IPS-NIHi7 (cell line): ENCODE results near the gene PTPRR.
"Not testable (repeated sequence)": the region's sequence is repeated elsewhere in the genome, so short reads cannot be mapped to it uniquely, and the experiment has no call there.

Source experiments
- DNase-seq: peaks from one replicate; pipeline ENCODE4 v3.0.0; 2012; ENCODE audit warnings: mixed read lengths; ENCODE audit errors: extremely low spot score

The PTPRR gene

DNA sequence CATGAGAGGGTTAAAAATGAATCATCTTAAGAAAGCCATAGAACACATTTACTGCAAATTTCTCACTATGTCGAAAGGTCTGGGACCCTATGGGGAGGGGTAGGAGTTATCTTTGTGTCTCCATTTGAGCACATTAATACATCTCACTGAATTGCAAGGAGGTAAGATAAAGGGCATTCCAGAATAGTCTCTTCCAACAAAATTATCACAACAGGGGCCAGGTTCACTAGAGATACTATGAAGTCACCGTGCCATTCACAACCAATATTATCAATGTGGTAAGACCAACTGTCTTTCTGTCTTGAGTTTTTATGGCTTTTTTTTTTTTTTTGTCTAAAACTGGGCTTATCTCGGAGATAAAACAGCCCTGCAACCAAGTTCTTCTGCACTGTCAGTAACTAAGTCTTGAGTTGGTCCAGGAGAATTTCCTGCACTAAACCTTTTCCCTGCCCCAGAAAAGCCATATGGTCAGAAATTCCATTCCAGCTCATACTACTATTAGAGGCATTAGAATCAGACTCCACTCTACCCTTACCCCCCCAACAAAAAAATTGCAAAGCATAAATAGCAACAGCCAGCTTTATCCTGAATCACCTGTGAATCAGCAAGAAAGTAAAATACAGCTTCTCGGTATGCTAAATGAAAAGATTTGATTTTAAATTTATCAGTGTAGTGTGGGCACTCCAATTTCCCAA is 79.7 kb downstream of the PTPRR start:
- no peak for DNase-seq

DNA sequence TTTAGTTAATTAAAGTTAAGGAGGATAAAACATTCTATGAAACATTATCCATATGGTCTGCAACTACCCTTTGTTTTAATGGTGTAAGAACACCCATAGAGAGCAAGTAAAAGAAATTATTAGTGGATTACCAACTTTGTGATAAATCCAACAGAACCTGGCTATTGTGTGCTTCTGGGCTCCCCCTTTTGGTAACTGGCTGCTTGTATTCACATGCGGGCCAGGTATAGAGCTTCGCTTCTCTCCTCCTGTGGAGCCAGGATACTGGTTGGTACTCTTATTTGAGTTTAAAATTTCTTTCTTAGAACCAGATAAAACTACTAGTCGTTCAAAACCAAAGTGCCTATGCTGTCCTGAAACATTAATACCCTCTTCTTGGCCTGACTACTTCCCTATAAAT is 81.0 kb downstream of the PTPRR start:
- DNase-seq = peak; percentile 31

DNA sequence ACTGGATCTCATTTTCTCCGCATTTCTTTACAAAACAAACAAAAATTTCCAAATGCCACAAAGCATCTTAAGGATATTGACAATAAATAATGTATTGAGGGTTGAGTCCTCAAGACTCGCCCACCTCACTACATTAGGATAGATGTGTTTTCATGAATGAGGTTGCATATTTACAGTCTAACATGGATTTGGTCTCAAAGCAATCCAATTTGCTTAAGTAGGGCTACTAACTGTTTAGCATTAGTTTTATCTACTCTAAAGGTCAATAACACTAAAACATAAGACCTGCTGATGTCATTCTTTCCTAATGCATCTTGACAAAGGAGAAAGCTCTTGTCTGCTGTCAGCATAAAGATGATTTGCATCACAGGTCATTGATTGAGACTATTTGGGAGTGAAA is 82.4 kb downstream of the PTPRR start:
- DNase-seq = no peak

DNA sequence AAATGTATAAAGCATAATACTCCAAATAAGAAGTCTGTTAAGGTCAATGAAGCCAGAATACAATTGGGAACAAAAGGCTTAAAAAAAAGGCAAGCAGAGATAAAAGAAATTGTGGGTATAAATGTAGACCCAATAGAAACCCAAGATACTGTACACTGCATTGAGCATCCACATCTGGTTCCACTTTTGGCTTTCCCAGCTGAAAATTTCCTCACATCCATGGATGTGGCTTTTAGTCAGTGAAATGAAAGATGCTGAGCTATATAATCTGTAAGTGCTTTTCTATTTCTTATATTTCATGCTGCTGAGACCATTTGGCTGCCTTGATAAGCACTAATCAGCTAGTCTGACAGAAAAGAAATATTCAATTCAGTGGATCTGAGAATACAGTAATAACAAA is 83.5 kb downstream of the PTPRR start:
- DNase-seq = no peak

DNA sequence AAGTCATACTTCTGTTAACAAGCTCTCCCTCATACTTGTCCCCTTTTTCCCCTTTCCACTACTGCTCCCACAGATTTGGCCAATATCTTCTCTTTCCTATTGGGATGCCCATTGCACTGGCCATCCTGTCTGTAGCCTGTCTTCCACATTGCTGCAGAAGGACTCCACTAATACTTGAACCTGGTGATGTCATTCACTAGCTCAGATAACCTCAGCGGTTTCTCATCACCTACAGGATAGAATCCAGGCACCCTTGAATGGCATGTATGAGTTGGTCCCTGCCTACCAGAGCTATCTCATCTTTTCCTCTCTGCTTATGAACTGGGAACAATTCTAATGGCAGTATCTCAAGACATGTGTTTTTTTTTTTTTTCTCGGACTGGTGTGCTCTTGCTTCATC is 84.6 kb downstream of the PTPRR start:
- DNase-seq = no peak

DNA sequence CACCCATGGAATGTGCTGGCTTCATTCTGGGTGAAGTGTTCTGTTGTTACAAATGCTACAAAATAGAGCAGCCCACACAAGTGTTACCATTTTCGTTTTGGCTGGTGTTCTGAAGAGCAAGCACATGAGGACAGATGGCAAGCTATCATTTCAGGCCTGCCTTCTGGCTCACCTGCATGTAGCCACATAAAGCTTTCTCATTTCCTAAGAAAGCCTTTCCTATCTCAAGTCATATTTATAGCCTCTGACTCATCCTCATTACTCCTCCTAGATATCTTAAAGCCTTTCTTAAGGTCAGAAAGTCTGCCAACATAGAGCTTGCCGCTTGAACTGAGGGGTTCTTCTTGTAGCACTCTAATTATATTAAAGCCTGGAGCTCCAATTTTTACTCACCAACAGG is 89.0 kb downstream of the PTPRR start:
- DNase-seq = no peak

DNA sequence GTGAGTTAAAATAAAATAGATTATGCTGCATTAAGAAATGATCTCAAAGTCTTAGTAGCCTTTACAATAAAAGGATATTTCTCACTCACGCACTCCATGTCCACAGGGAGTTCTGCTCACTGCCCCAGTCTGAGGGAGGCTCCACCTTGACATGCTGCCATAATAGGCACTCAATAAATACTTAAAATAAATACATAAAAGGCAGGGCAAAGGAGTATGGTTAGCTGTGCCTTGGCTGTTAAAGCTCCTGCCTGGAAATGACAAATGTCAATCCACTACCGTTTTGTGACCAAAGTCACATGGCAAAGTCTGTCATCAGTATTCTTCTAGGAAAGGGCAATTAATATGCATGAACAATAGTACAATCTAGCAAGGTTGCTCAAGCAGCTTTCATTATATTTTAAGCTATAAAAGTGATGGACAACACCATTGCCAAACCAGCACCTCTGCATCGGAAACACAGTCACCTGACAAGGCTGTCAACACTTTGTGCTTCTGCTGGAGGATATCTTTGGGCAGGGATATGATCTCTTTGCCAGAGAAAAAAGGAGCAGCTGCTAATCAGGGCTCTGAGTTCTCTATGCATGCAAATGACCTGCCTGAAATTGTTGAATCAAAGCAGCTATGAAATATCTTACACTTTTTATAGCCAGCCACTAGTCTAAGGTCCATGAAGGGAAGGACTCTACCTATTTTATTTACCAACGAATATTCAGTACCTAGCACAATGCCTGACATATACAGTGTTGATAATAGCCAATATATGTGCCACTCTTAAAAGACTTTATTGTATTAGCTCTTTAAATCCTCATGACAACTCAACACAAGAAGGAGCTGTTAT is 90.1 kb downstream of the PTPRR start:
- no peak for DNase-seq

DNA sequence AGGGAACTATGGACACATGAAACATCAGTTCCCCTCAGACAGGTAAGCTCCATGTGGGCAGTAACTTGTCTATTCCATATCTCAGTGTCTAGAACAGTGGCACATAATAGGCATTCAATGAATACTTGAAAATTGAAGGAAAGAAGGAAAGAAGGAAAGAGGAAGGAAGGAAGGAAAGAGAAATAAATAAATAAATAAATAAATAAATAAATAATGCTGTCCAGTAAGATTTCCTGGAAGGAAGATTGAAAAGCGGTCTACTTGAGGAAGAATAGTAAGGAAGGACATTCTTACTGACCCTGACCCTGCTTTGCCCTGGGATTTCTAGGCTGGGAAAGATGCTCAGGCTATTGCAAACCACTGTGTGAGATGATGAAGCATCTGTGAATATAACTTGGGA is 91.5 kb downstream of the PTPRR start:
- no peak for DNase-seq

DNA sequence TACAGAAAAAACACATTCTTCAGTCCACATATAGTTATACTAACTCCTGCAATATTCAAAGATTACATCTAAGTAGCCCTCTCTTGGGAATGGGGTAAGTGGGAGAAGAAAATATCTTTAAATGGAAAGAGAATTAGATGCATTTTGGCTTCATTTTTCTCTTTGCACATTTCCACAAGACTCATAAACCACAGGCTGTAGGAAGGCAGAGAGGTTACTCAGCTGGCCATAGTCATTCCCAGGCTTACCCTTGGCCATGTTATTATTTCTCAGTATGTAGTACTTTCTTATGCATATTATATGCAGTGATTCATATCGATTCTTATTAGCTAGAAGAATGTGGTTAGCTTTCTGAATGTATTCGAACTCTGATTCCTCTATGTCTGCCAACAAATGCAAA is 92.2 kb downstream of the PTPRR start:
- DNase-seq = no peak

DNA sequence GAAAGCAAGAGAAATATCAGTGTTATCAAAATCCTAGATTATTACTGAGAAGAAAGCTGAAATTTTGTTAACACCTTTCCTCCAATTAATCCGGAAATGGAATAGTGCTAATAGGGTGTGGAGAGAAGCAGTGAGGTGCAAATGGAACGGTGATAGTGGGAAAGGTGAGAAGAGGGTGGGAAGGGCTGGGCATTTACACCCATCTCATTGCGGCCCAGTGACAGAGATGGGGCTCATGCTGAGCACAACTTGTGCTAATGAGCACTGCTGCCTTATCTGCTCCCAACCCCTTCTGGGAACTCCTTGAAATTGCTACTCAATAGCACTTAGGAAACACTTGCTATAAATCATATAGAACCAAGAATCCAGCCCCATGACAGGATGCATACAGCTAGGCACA is 94.4 kb downstream of the PTPRR start:
- peak; percentile 30 for DNase-seq

DNA sequence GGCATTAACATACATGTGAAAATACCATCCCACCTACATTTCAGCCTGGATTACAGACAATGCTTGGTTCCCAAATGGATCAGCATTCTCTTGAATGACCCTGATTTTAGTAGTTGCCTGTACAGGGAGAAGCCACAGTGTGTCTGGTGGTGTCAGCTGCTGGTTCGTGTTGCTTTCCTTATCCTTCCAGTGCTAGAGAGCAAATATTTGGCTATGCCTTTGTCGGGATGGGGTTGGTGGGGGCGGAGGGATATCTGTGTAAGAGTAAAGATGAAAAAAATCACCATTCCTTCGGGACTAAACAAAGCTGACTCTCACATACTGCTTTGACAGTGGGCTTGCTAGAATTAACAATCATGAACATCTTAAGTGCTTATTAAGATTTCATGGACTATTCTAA is 96.0 kb downstream of the PTPRR start:
- no peak for DNase-seq

DNA sequence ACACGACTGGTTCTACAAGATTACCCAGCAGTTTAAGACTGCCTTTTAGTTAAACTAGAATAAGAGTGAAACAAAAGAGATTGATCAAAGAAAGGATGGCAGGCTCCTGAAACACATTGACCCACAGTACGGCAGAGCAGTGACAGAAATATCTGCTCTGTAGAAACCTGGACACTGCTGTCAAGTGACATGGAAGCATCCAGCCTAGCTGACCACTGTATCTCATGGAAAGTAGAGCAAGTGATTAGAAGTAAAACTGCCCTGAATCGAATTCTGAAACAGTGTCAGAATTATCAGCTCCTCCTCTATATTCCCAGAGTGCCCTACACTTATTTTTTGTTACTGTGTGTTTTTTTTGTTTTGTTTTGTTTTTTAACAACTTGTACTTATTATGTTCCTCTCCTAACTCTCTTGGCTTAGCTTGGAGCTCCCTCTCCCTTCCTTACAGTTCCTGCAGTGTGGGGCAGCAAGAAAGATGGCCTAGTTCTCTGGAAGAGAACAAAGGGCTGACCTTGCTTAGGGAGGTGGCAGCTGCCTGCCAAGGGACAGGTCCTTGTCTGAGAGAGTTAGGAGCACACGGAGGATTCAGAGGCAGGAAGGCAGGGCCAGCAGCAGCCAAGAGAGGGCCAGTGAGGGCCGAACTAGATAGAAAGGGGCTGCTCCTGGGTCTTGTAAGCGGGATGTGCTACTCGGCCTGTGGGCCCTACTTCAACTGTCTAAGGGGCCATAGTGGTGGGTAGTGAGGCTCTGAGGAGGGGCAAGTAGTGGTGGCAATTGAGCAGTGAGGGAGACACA is 97.2 kb downstream of the PTPRR start:
- no peak for DNase-seq

DNA sequence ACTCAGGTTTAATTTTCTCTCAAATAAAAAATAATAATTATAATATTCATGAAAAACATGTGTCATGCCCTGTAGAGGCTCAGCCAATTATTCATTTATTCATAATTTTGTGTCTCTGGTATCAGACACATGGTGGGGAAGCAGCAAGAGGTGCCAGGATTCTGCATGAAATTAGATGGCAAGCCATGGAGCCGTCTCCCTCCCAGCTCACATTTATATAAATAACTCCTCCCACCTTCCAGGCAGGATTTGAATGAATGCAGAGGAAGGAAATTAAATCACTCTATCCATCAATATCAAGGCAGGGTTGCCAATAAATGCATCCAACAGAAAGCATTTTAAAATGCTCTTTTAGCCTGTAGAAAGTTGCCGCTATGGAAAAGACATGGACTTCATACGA is 98.1 kb downstream of the PTPRR start:
- DNase-seq = no peak

DNA sequence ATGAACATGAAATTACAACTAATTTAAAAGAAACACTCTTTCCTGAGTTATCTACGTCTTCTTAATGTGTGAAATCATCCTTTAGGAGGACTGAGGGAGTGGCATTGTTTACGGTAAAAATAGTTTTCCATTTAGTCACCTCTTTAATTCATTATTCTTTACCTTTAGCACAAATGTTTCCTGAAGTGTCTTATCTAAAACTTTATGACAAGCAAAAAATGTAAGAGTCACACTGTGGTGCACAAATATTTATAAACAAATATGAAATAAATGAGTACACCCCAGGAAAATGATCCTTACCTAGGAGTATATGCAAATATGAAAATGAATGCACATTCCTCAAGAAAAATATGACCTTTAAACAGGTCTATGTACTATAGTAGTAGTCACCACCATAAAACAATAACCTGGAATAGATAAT is 104.6 kb downstream of the PTPRR start:
- no peak for DNase-seq

DNA sequence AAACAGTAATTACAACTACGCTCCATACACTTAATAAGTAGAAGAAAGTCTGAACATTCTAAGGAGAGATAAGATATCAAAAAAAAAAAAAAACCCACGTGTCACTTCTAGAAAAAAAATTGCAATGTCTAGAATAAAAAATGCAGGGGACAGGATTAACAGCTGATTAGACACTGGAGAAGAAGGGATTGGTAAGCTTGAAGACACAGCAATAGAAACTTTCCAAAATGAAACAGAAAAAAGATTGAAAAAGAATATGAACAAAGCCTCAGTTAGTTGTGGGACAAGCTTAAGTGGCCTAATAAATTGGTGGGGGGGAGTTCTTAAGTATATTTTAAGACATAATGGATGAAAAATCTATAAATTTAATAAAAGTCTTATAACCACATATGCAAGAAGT is 105.5 kb downstream of the PTPRR start:
- no peak for DNase-seq

DNA sequence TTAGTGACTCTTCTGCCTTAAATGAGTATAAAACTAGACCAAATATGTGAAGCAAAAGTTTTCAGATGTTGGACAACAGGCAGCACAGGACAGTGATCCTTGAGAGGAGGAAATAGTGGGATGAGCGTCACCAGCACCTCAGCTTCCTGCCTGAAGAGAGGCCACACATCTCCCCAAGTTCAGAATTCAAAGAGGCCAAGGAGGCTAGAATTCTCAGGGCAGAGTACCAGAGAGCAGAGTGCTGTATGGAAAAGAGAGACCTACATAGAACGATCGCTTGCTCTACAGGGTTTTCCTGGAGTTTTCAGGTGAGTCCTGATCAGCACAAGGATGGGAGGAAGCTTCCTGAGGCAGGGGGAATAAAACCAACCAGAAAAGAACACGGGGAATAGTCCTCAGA is 107.0 kb downstream of the PTPRR start:
- no peak for DNase-seq

DNA sequence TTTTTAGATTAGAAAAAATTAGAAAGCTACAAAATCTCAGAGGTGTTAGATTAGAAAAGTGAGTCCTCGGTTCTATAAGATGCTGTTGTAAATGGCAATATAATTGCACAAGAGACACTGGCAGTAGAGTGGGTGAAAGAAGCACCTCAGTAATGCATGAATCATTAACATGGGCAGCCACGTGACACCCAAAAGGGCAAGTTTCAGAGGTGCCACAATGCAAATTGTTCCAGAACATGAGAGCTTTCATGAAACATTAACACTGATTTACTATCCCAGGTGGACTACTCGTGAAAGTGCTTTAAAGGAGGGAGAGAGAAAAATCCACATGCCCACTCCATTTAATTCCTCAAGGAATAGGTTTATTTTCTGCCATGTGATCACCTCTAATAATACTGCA is 108.4 kb downstream of the PTPRR start:
- DNase-seq = no peak

DNA sequence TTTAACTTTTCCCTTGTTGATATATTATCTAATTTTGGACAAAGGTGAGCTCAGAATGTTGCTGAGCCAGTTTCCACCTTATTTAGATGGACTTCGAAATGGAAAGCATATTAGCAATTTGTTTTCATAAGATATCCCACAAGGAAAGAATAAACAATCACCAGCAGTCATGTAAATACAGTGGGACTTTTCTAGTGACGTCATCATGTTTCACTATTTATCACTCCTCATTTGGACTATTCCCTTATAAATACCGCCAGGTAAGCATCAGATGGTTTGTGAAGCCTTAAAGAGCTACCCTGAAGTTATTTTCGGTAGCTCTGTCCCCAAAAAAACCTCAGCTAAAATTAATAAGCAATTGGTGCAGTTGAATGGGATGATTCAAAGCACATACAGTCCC is 110.7 kb downstream of the PTPRR start:
- DNase-seq = no peak

DNA sequence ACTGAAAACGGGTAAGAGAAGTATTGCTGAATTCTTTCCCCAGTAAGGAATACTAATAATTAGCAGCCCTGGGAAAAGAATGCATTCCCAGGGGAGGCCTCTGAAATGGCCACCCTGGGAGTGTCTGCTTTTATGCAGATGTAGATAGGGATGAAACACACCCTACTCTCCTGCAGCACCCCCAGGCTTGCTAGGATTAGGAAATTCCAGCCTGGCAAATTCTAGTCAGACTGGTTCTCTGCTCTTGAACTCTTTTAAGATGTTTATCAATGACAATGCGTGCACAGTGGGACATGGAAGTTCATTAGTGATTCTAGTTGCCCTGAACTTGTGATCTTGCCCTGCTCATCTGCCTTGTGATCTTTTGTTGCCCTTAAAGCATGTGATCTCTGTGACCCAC is 112.5 kb downstream of the PTPRR start:
- DNase-seq = not testable (repeated sequence)

DNA sequence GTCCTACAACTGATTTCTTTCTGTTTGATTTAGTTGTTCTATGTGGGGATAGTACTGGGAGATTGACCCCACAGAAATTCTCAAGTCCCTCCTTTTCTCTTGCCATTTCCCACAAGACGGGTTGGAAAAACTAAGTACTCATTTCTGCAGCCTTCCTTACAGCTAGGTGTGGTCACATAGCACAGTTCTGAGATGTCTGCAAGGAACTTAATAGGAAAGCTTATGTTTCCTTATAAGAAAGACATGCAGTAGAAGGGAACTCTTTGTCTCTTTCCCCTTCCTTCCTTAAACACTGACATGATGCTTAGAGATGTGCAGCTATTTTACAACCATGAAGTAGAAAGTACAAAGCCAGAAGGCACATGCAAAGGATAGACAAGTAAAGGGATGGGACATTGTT is 113.7 kb downstream of the PTPRR start:
- no peak for DNase-seq

DNA sequence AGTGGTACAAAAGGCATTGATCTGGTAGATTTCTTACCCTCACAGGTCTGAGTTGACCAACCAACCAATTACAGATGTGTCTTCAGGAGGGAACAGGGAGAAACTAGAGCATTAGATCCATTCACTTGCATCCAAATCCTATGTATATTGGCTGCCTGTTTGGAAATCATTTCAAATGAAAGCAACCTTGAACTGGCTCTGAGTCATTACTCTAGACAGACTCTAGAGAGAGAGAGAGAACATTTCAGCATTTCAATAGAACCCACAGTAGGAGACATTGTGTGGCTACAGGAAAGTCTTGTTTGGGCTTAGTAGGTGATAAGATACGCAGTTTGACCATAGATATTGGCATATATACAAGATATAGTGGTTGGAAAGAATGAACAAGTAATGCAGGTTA is 114.5 kb downstream of the PTPRR start:
- no peak for DNase-seq

DNA sequence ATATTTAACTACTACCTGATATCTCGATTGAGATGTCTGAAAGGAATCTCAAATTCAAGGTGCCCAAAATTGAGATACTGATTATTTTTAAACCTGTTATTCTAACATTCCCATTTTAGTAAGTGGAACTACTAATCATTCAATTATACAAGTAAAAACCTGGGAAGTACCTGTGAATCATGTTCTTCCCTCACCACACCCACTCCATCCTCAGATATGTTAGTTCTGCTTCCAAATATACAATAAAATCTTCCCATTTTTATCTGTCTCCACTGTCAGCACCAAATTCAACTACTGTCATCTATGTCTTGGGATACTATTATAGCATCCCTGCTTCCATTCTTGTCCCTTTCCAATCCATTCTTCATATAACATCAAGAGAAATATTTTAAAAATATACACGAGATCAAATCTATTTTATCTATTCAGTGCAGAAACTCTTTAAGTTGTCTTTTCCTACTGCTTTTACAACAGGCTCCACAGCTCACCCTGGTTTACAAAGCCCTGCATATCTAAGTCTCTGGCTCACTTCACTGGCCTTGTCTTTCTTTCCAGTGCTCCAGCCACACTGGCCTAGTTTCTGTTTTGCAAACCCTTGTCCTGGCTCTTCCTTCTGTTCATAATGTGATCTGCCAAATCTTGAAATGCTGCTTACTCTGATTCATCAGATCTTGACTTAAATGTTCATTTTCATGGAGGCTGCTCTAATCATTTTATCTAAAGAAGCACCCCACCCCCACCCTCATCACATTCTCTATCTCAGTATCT is 122.3 kb downstream of the PTPRR start:
- DNase-seq = no peak
